Gastroesophageal sphincter (tissue), 4 donors: Measurements from ENCODE around the gene TSPAN13. TPM values are rescaled to one million over a fixed set of nuclear protein-coding genes. Genes with fewer than 3 reads are reported as not detected.

Source experiments
- ATAC-seq: fragments of 150-250 bp; one replicate; pipeline ENCODE4 v1.9.1; 2016; ENCODE audit warnings: mild to moderate bottlenecking, moderate library complexity
- H3K27ac ChIP-seq, 4 donors: fragments of 200-600 bp; sonication (generic) in 3 of 4; 1 replicate in 3 of 4; 2 replicates in 1 of 4; pipeline ENCODE4 v1.5.1; 2016 to 2019
- H3K27me3 ChIP-seq: fragments of 200-600 bp; sonication (generic); one replicate; pipeline ENCODE4 v1.5.1; 2019
- H3K36me3 ChIP-seq, 2 donors: fragments of 200-600 bp; sonication (generic); one replicate each; pipeline ENCODE4 v1.5.1; 2019; ENCODE audit warnings: control low read depth in 1 of 2
- H3K4me1 ChIP-seq, 3 donors: fragments of 200-600 bp; sonication (generic); 1 replicate in 2 of 3; 2 replicates in 1 of 3; pipeline ENCODE4 v1.5.1; 2016 to 2019; ENCODE audit warnings: control low read depth in 2 of 3
- H3K4me3 ChIP-seq, 2 donors: fragments of 200-600 bp; sonication (generic); one replicate each; pipeline ENCODE4 v1.5.1; 2019; ENCODE audit warnings: mild to moderate bottlenecking in 1 of 2, moderate library complexity in 1 of 2
- H3K9me3 ChIP-seq, 3 donors: fragments of 200-600 bp; sonication (generic); one replicate each; pipeline ENCODE4 v1.5.1; 2017 to 2019; ENCODE audit warnings: control low read depth in 2 of 3
- CTCF ChIP-seq, 4 experiments: fragments of 200-600 bp in 2 of 4; fragments of 450-650 bp in 2 of 4; sonication (generic) in 1 of 4; IDR thresholded peaks; one replicate each; pipeline ENCODE4 v1.5.1; 2017 to 2019; ENCODE audit warnings: antibody characterized with exemption in 4 of 4, mild to moderate bottlenecking in 2 of 4, moderate library complexity in 2 of 4
- EP300 ChIP-seq: sonication (generic); formaldehyde crosslinking; IDR thresholded peaks from one replicate; pipeline ENCODE4 v1.6.1; 2017; ENCODE audit warnings: antibody characterized with exemption, mild to moderate bottlenecking
- POLR2A ChIP-seq, 2 donors: fragments of 450-650 bp; IDR thresholded peaks; one replicate each; pipeline ENCODE4 v1.6.1; 2017; ENCODE audit warnings: antibody characterized with exemption in 2 of 2, mild to moderate bottlenecking in 2 of 2, moderate library complexity in 1 of 2
- POLR2AphosphoS5 ChIP-seq: sonication (generic); formaldehyde crosslinking; IDR thresholded peaks from one replicate; pipeline ENCODE4 v1.6.1; 2017; ENCODE audit warnings: antibody characterized with exemption
- WGBS, 2 donors: methylation state at CpG; one replicate each; pipeline ENCODE4 v1.1.5; 2018; ENCODE audit warnings: low coverage in 1 of 2; 5-methylcytosine and 5-hydroxymethylcytosine counted together
- total RNA-seq, 4 donors: library from RNA; depleted of rRNA; stranded (reverse); fragments of >200 nt; gene quantifications; one replicate each; pipeline ENCODE4 v1.1.0, GENCODE V29; 2016

Gene TSPAN13
- total RNA-seq, 4 donors from 2014 or later, result 2.5 to 13.3 (median 6.4) TPM

GRCh38 chr7:16774294-16774693 is 20.7 kb downstream of the TSPAN13 start:
- Histone ChIP-seq H3K4me3 (no peak overlapping the region), H3K9me3 (no peaks in the 10 kb centered on the region), H3K27me3 (no peaks in the 10 kb centered on the region), H3K36me3 (no peaks in the 10 kb centered on the region), H3K4me1 (no peaks in the 10 kb centered on the region), H3K27ac (no peak overlapping the region)
- no peak for ATAC-seq
- WGBS, 2 donors, result 83 to 98% methylated on average over 4 of the region's 4 CpGs
- TF ChIP-seq POLR2A (IDR thresholded peaks at IDR 0.05), result no peak

DNA sequence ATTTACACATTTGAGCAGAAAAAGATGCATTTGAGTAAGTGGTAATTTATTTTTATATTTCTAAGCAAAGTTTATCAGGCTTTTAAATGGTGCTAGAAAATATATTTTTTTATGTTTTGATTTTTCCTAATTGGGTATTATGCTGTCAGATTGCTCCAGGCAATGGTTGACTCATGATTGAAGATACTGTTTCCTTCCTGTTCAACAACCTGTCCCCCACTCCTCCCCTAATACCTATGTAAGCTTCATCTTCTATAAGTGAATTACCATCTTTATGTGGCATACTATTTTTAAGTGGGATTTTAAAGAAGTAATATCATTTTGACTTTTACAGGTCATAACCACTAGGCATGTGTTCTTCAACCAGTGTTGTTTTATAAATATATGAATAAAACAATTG is 21.4 kb downstream of the TSPAN13 start:
- Histone ChIP-seq H3K27ac (no peak overlapping the region), H3K36me3 (no peaks in the 10 kb centered on the region), H3K4me3 (no peak overlapping the region), H3K9me3 (no peaks in the 10 kb centered on the region), H3K4me1 (no peaks in the 10 kb centered on the region), H3K27me3 (no peaks in the 10 kb centered on the region)
- TF ChIP-seq CTCF (IDR thresholded peaks at IDR 0.05), result no peak
- TF ChIP-seq EP300, result no peak
- no peak for TF ChIP-seq POLR2A (IDR thresholded peaks at IDR 0.05)
- no peak for ATAC-seq

DNA sequence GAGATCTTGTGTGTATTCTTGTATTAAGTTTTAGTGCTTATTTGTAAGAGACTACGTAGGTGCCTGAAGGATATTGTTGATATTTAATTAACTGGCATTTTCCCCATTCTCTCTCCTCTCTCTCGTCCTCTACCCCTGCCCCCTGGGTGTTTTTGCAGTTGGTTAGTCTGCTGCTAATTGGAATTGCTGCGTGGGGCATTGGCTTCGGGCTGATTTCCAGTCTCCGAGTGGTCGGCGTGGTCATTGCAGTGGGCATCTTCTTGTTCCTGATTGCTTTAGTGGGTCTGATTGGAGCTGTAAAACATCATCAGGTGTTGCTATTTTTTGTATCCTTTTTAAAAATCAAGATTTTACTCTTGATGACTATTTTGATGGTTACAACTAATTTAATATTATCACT is 22.5 kb downstream of the TSPAN13 start:
- H3K27me3 ChIP-seq, result no peaks in the 10 kb centered on the region

GRCh38 chr7:16778476-16778875 is 24.9 kb downstream of the TSPAN13 start:
- no peak overlapping the region for H3K4me3 ChIP-seq
- H3K4me1 ChIP-seq, result no peaks in the 10 kb centered on the region
- no peak for ATAC-seq
- no peak overlapping the region for H3K27ac ChIP-seq
- WGBS, 2 donors, result 96 to 100% methylated on average over 1 to 2 of the region's 3 CpGs
- H3K27me3 ChIP-seq, result no peaks in the 10 kb centered on the region
- H3K36me3 ChIP-seq, result no peaks in the 10 kb centered on the region
- TF ChIP-seq EP300, result no peak
- TF ChIP-seq POLR2AphosphoS5, result no peak
- no peak for TF ChIP-seq CTCF (IDR thresholded peaks at IDR 0.05)
- TF ChIP-seq POLR2A (IDR thresholded peaks at IDR 0.05), result no peak
- no peaks in the 10 kb centered on the region for H3K9me3 ChIP-seq

More for the DNA sequence above, 22.5 kb downstream of the TSPAN13 start:
- no peak for ATAC-seq
- no peak overlapping the region for H3K4me3 ChIP-seq
- no peaks in the 10 kb centered on the region for H3K4me1 ChIP-seq
- no peaks in the 10 kb centered on the region for H3K36me3 ChIP-seq
- H3K27ac ChIP-seq, result no peak overlapping the region
- 90 to 95% methylated on average over 7 of the region's 7 CpGs for WGBS, 2 donors
- TF ChIP-seq POLR2AphosphoS5 (no peak), EP300 (no peak), CTCF (IDR thresholded peaks at IDR 0.05) (no peak), POLR2A (IDR thresholded peaks at IDR 0.05) (no peak)
- H3K9me3 ChIP-seq, result no peaks in the 10 kb centered on the region

GRCh38 chr7:16779051-16779450 is 25.5 kb downstream of the TSPAN13 start:
- Histone ChIP-seq H3K36me3 (no peaks in the 10 kb centered on the region), H3K9me3 (no peaks in the 10 kb centered on the region), H3K4me3 (no peak overlapping the region), H3K27me3 (no peaks in the 10 kb centered on the region), H3K4me1 (no peaks in the 10 kb centered on the region), H3K27ac (no peak overlapping the region)
- TF ChIP-seq POLR2AphosphoS5 (no peak), EP300 (no peak), POLR2A (IDR thresholded peaks at IDR 0.05) (no peak), CTCF (IDR thresholded peaks at IDR 0.05) (no peak)
- ATAC-seq, result no peak
- 60 to 75% methylated on average over 1 of the region's 1 CpG for WGBS, 2 donors

DNA sequence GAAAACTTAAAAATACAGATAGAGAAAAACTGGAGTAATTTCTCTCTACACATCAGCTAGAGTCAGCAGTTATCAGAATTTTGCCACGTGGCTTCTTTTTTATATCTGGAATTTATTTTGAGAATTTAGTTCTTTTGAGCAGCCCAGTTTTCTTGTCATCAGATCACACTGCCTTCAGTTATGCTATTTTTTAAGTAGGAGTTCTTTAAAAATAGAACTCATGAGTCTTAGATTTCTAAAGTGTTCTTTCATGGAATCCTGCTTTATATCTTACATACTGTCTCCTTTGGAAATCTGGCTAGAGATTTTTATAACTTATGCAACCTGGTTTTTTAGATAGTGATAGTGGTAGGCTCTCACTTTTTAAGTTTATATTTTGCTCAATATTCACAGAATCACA is 27.0 kb downstream of the TSPAN13 start:
- H3K27ac ChIP-seq, result no peak overlapping the region
- H3K4me3 ChIP-seq, result no peak overlapping the region
- WGBS, 2 donors, result 42 to 50% methylated on average over 1 of the region's 1 CpG
- H3K36me3 ChIP-seq, result no peaks in the 10 kb centered on the region
- no peaks in the 10 kb centered on the region for H3K27me3 ChIP-seq
- ATAC-seq, result no peak
- H3K4me1 ChIP-seq, result no peaks in the 10 kb centered on the region
- no peaks in the 10 kb centered on the region for H3K9me3 ChIP-seq
- TF ChIP-seq POLR2AphosphoS5 (no peak), CTCF (IDR thresholded peaks at IDR 0.05) (no peak), EP300 (no peak), POLR2A (IDR thresholded peaks at IDR 0.05) (no peak)
